Measurements from ENCODE around the gene MSGN1.

GRCh38 chr2:17800693-17801458 lies 15.4 kb upstream of the MSGN1 start:
- TF ChIP-seq CTCF (IDR thresholded peaks at IDR 0.05), result no peak
- no peak for TF ChIP-seq POLR2A (IDR thresholded peaks at IDR 0.05)
